ENCODE measurements around the gene ACADL.

DNA sequence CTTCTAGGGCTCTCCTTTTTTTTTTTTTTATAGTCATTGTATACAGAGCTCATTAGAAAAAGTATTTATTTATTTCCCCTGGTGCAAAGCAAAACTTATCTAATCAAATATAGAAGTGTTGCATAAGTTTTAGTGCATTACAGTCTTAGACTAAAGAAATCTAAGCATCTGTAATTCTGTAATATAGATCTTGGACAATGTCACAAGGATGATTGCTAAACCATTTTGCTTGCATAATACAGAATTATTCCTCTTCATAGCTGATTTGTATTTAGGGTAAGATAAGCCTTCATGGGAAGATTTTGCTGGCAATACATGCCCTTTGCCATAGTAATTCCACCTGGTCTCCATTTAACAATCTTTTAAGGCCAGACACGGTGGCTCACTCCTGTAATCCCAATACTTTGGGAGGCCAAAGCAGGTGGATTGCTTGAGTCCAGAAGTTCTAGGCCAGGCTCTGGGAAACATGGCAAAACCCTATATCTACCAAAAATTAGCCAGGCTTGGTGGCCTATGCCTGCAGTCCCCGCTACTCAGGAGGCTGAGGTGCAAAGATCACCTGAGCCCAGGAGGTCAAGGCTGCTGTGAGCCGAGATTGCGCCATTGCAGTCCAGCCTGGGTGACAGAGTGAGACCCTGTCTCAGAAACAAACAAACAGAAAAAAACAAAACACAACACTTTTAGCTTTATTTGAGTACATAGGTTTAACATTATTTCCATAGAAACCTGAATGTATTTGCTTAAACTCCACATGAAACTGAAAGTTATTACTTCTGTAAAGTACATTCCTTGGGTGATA is 2.2 kb upstream of the ACADL start:
- TF ChIP-seq SMC3 (conservative IDR thresholded peaks at IDR 0.05; ENCODE audit: poor library complexity) (no peak), TAF1 (IDR thresholded peaks at IDR 0.05; ENCODE audit: low read depth) (no peak)
